Esophagus squamous epithelium (tissue), 4 donors: Measurements from ENCODE around the gene PPP1R7.

ENCODE experiments used
- POLR2A ChIP-seq, 4 donors: fragments of 450-650 bp; IDR thresholded peaks; one replicate each; pipeline ENCODE4 v1.6.1; 2017; ENCODE audit warnings: antibody characterized with exemption in 4 of 4, mild to moderate bottlenecking in 4 of 4, moderate library complexity in 3 of 4
- TF ChIP-seq, protein P1 (sequence below), 6 experiments: fragments of 450-650 bp in 4 of 6; fragments of 200-600 bp in 2 of 6; sonication (generic) in 2 of 6; IDR thresholded peaks; one replicate each; pipeline ENCODE4 v1.5.1; 2016 to 2019; ENCODE audit warnings: antibody characterized with exemption in 6 of 6, mild to moderate bottlenecking in 4 of 6, moderate library complexity in 4 of 6

DNA sequence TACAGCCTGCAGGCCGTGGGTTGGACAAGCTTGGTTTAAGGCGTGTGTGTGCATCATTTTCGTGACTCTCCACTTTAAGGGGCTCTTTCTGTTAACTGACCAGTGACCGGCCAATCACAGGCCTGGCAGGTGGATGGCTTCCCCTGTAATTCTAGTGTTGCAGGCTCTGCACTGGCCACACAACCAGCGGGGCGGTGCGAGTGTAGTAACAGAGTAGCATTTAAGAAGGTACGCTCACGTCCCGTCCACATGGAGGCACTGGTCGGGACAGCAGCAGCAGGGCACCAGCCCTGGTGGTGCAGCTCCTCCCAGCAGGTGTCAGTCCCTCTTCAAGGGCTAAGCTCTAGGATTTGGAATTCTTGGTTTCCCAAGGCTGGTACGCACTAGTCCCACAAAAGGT, 30.2 kb downstream of the PPP1R7 start:
- TF ChIP-seq, protein P1, sequence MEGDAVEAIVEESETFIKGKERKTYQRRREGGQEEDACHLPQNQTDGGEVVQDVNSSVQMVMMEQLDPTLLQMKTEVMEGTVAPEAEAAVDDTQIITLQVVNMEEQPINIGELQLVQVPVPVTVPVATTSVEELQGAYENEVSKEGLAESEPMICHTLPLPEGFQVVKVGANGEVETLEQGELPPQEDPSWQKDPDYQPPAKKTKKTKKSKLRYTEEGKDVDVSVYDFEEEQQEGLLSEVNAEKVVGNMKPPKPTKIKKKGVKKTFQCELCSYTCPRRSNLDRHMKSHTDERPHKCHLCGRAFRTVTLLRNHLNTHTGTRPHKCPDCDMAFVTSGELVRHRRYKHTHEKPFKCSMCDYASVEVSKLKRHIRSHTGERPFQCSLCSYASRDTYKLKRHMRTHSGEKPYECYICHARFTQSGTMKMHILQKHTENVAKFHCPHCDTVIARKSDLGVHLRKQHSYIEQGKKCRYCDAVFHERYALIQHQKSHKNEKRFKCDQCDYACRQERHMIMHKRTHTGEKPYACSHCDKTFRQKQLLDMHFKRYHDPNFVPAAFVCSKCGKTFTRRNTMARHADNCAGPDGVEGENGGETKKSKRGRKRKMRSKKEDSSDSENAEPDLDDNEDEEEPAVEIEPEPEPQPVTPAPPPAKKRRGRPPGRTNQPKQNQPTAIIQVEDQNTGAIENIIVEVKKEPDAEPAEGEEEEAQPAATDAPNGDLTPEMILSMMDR (IDR thresholded peaks at IDR 0.05): no peak
- no peak for TF ChIP-seq POLR2A (IDR thresholded peaks at IDR 0.05)
